ENCODE data around the gene MDC1. TPM values are rescaled to one million over a fixed set of nuclear protein-coding genes. Genes with fewer than 3 reads are reported as not detected.
"Not testable (repeated sequence)": the region's sequence is repeated elsewhere in the genome, so short reads cannot be mapped to it uniquely, and the experiment has no call there.

Gene MDC1
- polyA plus RNA-seq, 1 donor (not counting 4 experiments of a cell fraction or from before 2014, with no cell fraction given), result 6.9 TPM

GRCh38 chr6:30764490-30765043, 47.5 kb upstream of the MDC1 start:
- H4K20me1 ChIP-seq (ENCODE audit: control insufficient read depth, extremely low read depth, insufficient read depth, low read length); FAIRE-seq; DNase-seq (ENCODE audit: low read depth, low spot score); dilution Hi-C loops (cut with MboI; ENCODE audit: extremely low pct_ligation_motif_present, low sequenced_read_pairs); H3K9me1 ChIP-seq (ENCODE audit: control insufficient read depth, extremely low read depth, insufficient read depth, low read length); H3K9me3 ChIP-seq (ENCODE audit: control insufficient read depth, low read depth, low read length); H3K4me3 ChIP-seq (ENCODE audit: control insufficient read depth in 2 of 3, extremely low read depth in 1 of 3, insufficient read depth in 2 of 3, low read depth in 1 of 3, low read length in 3 of 3); H3K79me2 ChIP-seq (ENCODE audit: control insufficient read depth, insufficient read depth, low read length); H3K27me3 ChIP-seq (ENCODE audit: control insufficient read depth, extremely low read depth, insufficient read depth, low read length); H3K36me3 ChIP-seq (ENCODE audit: control insufficient read depth in 2 of 2, extremely low read depth in 1 of 2, insufficient read depth in 2 of 2, low read length in 2 of 2): not testable (repeated sequence)
- Histone ChIP-seq H3K4me2 (ENCODE audit: control insufficient read depth, extremely low read depth, insufficient read depth, low read depth, low read length) (peak overlapping the region; percentile 31), H3K27ac (ENCODE audit: control insufficient read depth, insufficient read depth, low read length) (peak overlapping the region; percentile 86), H3K4me1 (ENCODE audit: control insufficient read depth, extremely low read depth, insufficient read depth, low read length) (peaks cover 59% of the 10 kb centered on the region), H3K9ac (ENCODE audit: control insufficient read depth, extremely low read depth, insufficient read depth, low read length) (peak overlapping the region; percentile 50), H2AFZ (ENCODE audit: control insufficient read depth, low read length) (peak overlapping the region; percentile 59)

GRCh38 chr6:30763618-30764489, 46.8 kb upstream of the MDC1 start:
- Histone ChIP-seq H3K27ac (ENCODE audit: control insufficient read depth, insufficient read depth, low read length) (peak overlapping the region; percentile 86), H4K20me1 (ENCODE audit: control insufficient read depth, extremely low read depth, insufficient read depth, low read length) (no peaks in the 10 kb centered on the region), H3K36me3 (ENCODE audit: control insufficient read depth in 2 of 2, extremely low read depth in 1 of 2, insufficient read depth in 2 of 2, low read length in 2 of 2) (no peaks in the 10 kb centered on the region), H3K27me3 (ENCODE audit: control insufficient read depth, extremely low read depth, insufficient read depth, low read length) (no peaks in the 10 kb centered on the region), H3K9me1 (ENCODE audit: control insufficient read depth, extremely low read depth, insufficient read depth, low read length) (no peaks in the 10 kb centered on the region), H3K4me1 (ENCODE audit: control insufficient read depth, extremely low read depth, insufficient read depth, low read length) (peaks cover 59% of the 10 kb centered on the region), H3K9ac (ENCODE audit: control insufficient read depth, extremely low read depth, insufficient read depth, low read length) (peak overlapping the region; percentile 50), H3K4me2 (ENCODE audit: control insufficient read depth, extremely low read depth, insufficient read depth, low read depth, low read length) (peak overlapping the region; percentile 31), H3K9me3 (ENCODE audit: control insufficient read depth, low read depth, low read length) (no peaks in the 10 kb centered on the region), H2AFZ (ENCODE audit: control insufficient read depth, low read length) (peak overlapping the region; percentile 59), H3K4me3 (ENCODE audit: control insufficient read depth in 2 of 3, extremely low read depth in 1 of 3, insufficient read depth in 2 of 3, low read depth in 1 of 3, low read length in 3 of 3) (no peak overlapping the region), H3K79me2 (ENCODE audit: control insufficient read depth, insufficient read depth, low read length) (no peaks in the 10 kb centered on the region)
- TF ChIP-seq CTCF (optimal IDR thresholded peaks at IDR 0.05 in 1 of 3, IDR thresholded peaks at IDR 0.05 in 1 of 3, conservative IDR thresholded peaks at IDR 0.05 in 1 of 3; ENCODE audit: extremely low read depth in 1 of 3, insufficient read depth in 2 of 3, low read length in 3 of 3), result peak in 1 of 3 experiments; percentile 20
- TF ChIP-seq EZH2 (IDR thresholded peaks at IDR 0.05; ENCODE audit: low read length), result no peak
- DNase-seq (ENCODE audit: low read depth, low spot score), result no peak
- no peak for FAIRE-seq
- dilution Hi-C loops (cut with MboI; ENCODE audit: extremely low pct_ligation_motif_present, low sequenced_read_pairs), result no loop called here

Data from keratinocyte (primary cell).